Measurements from ENCODE around the gene RAPGEF4. TPM values are rescaled to one million over a fixed set of nuclear protein-coding genes. Genes with fewer than 3 reads are reported as not detected.
A peak's percentile ranks its signal among the peaks of the same experiment; 100 is the strongest.

The RAPGEF4 gene
- total and polyA plus RNA-seq, 8 donors: 3.6 to 23.7 (median 9.8) TPM; not detected in 1

- intact Hi-C loops (cut with DNase I; ENCODE audit: low total_unique reads): no loop called here
- no peak overlapping the region for H3K4me3 ChIP-seq
- no peaks in the 10 kb centered on the region for H3K36me3 ChIP-seq
- no peak overlapping the region for H3K27ac ChIP-seq
- no peaks in the 10 kb centered on the region for H3K27me3 ChIP-seq
- no peaks in the 10 kb centered on the region for H3K9me3 ChIP-seq
- WGBS, 5 donors: 48 to 57% (median 56%) methylated on average over 9 of the region's 9 CpGs
- H3K4me1 ChIP-seq: peaks cover 0 to 8% (median 3%) of the 10 kb centered on the region in 4 donors
- TF ChIP-seq POLR2A (IDR thresholded peaks at IDR 0.05) (no peak), POLR2AphosphoS5 (IDR thresholded peaks at IDR 0.05) (no peak), CTCF (IDR thresholded peaks at IDR 0.05) (no peak)
- peak in 1 of 2 donors; percentile 46 for DNase-seq
Measured at GRCh38 chr2:172783165-172783898, 47.7 kb downstream of the RAPGEF4 start.

GRCh38 chr2:172788871-172789270, 53.2 kb downstream of the RAPGEF4 start:
- H3K27ac ChIP-seq: no peak overlapping the region
- H3K4me3 ChIP-seq: no peak overlapping the region
- DNase-seq: no peak
- TF ChIP-seq POLR2AphosphoS5 (IDR thresholded peaks at IDR 0.05) (no peak), POLR2A (IDR thresholded peaks at IDR 0.05) (no peak), CTCF (IDR thresholded peaks at IDR 0.05) (no peak), EP300 (IDR thresholded peaks at IDR 0.05) (no peak)
- H3K4me1 ChIP-seq: no peaks in the 10 kb centered on the region
- H3K36me3 ChIP-seq: no peaks in the 10 kb centered on the region
- no peaks in the 10 kb centered on the region for H3K9me3 ChIP-seq
- intact Hi-C loops (cut with DNase I; ENCODE audit: low total_unique reads): no loop called here
- no peaks in the 10 kb centered on the region for H3K27me3 ChIP-seq

- DNase-seq: no peak
- TF ChIP-seq POLR2AphosphoS5 (IDR thresholded peaks at IDR 0.05) (no peak), EP300 (IDR thresholded peaks at IDR 0.05) (no peak), POLR2A (IDR thresholded peaks at IDR 0.05) (no peak), CTCF (IDR thresholded peaks at IDR 0.05) (no peak)
- Histone ChIP-seq H3K27me3 (no peaks in the 10 kb centered on the region), H3K9me3 (no peaks in the 10 kb centered on the region), H3K4me3 (no peak overlapping the region), H3K27ac (no peak overlapping the region), H3K4me1 (no peaks in the 10 kb centered on the region), H3K36me3 (no peaks in the 10 kb centered on the region)
- intact Hi-C loops (cut with DNase I; ENCODE audit: low total_unique reads): no loop called here
- 63 to 78% (median 67%) methylated on average over 4 of the region's 4 CpGs for WGBS, 5 donors
Measured at GRCh38 chr2:172790404-172790803, 54.8 kb downstream of the RAPGEF4 start.

- Histone ChIP-seq H3K36me3 (no peaks in the 10 kb centered on the region), H3K4me3 (no peak overlapping the region), H3K4me1 (no peaks in the 10 kb centered on the region), H3K27ac (no peak overlapping the region), H3K27me3 (no peaks in the 10 kb centered on the region), H3K9me3 (no peaks in the 10 kb centered on the region)
- DNase-seq: no peak
- intact Hi-C loops (cut with DNase I; ENCODE audit: low total_unique reads): no loop called here
- WGBS, 5 donors: 76 to 90% (median 82%) methylated on average over 4 of the region's 4 CpGs
- TF ChIP-seq CTCF (IDR thresholded peaks at IDR 0.05): no peak
- TF ChIP-seq EP300 (IDR thresholded peaks at IDR 0.05): no peak
- TF ChIP-seq POLR2AphosphoS5 (IDR thresholded peaks at IDR 0.05): no peak
- TF ChIP-seq POLR2A (IDR thresholded peaks at IDR 0.05): no peak
Measured at GRCh38 chr2:172791953-172792352, 56.3 kb downstream of the RAPGEF4 start.

Measured in stomach (tissue), 9 donors.